Activated T-cell treated with anti-CD3 and anti-CD28 coated beads, Interleukin-2, amount 50 U/mL, for 72 hours (primary cell): Measurements from ENCODE around the gene RPS24. TPM values are rescaled to one million over a fixed set of nuclear protein-coding genes. Genes with fewer than 3 reads are reported as not detected.

ENCODE experiments used
- ATAC-seq, 2 donors: fragments of 150-1000 bp; cut with Tn5 transposase; replicated peaks in 1 of 2; 2 replicates each; pipeline ENCODE4 v1.10.0; 2021; ENCODE audit warnings: moderate library complexity in 2 of 2, mild to moderate bottlenecking in 1 of 2
- DNase-seq, 2 donors: peaks; one replicate each; pipeline ENCODE4 v3.0.0; 2021 to 2022; ENCODE audit warnings: mixed read lengths in 1 of 2
- H3K27ac Mint-ChIP-seq: one replicate; pipeline ENCODE4 v1.8.0; 2022; ENCODE audit warnings: mild to moderate bottlenecking, moderate library complexity, mixed read lengths
- H3K27me3 Mint-ChIP-seq: one replicate; pipeline ENCODE4 v1.8.0; 2022; ENCODE audit warnings: low read depth, mixed read lengths
- H3K36me3 Mint-ChIP-seq, 2 donors: one replicate each; pipeline ENCODE4 v1.8.0; 2022; ENCODE audit warnings: mixed read lengths in 2 of 2, mild to moderate bottlenecking in 1 of 2; ENCODE audit not compliant: insufficient read depth in 2 of 2
- H3K4me1 Mint-ChIP-seq: one replicate; pipeline ENCODE4 v1.8.0; 2022; ENCODE audit warnings: low read depth, mixed read lengths
- H3K4me3 Mint-ChIP-seq, 2 donors: one replicate each; pipeline ENCODE4 v1.8.0; 2022; ENCODE audit warnings: mild to moderate bottlenecking in 2 of 2, mixed read lengths in 2 of 2, moderate library complexity in 2 of 2
- H3K9me3 Mint-ChIP-seq, 2 donors: one replicate each; pipeline ENCODE4 v1.8.0; 2022; ENCODE audit warnings: mixed read lengths in 2 of 2
- total RNA-seq, 2 donors: library from RNA; stranded (reverse); gene quantifications; one replicate each; pipeline ENCODE4 v1.2.3, GENCODE V29; 2022

RPS24 gene
- total RNA-seq, 2 donors from 2014 or later = 1,385 to 1,724 TPM

- peaks cover 26 to 36% of the 10 kb centered on the region in 2 donors for H3K36me3 Mint-ChIP-seq
- H3K4me1 Mint-ChIP-seq = peaks cover 53% of the 10 kb centered on the region
- H3K27ac Mint-ChIP-seq = peak overlapping the region; percentile 87
- no peak for DNase-seq
- peak overlapping the region; percentile 78 to 79 for H3K4me3 Mint-ChIP-seq
- no peak for ATAC-seq
- no peaks in the 10 kb centered on the region for H3K27me3 Mint-ChIP-seq
- H3K9me3 Mint-ChIP-seq = no peaks in the 10 kb centered on the region
Measured at GRCh38 chr10:78035025-78035424, 1.4 kb downstream of the RPS24 start.

DNA sequence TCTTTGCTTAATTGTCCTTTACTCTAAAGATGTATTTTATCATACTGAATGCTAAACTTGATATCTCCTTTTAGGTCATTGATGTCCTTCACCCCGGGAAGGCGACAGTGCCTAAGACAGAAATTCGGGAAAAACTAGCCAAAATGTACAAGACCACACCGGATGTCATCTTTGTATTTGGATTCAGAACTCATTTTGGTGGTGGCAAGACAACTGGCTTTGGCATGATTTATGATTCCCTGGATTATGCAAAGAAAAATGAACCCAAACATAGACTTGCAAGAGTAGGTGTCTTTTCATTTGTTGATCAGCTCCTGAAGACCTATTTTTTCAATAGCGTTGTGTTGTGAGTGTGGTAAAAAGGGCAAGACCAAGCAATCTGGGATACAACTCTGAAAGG, 1.8 kb downstream of the RPS24 start:
- DNase-seq = no peak
- H3K27me3 Mint-ChIP-seq = no peaks in the 10 kb centered on the region
- H3K36me3 Mint-ChIP-seq = peaks cover 26 to 40% of the 10 kb centered on the region in 2 donors
- peaks cover 53% of the 10 kb centered on the region for H3K4me1 Mint-ChIP-seq
- H3K9me3 Mint-ChIP-seq = no peaks in the 10 kb centered on the region
- peak overlapping the region; percentile 78 to 79 for H3K4me3 Mint-ChIP-seq
- H3K27ac Mint-ChIP-seq = peak overlapping the region; percentile 87
- ATAC-seq = no peak

GRCh38 chr10:78035933-78036583, 2.4 kb downstream of the RPS24 start:
- peaks cover 31 to 46% of the 10 kb centered on the region in 2 donors for H3K36me3 Mint-ChIP-seq
- no peak for ATAC-seq
- peak overlapping the region; percentile 78 to 79 for H3K4me3 Mint-ChIP-seq
- H3K27ac Mint-ChIP-seq = peak overlapping the region; percentile 87
- no peaks in the 10 kb centered on the region for H3K27me3 Mint-ChIP-seq
- peaks cover 59% of the 10 kb centered on the region for H3K4me1 Mint-ChIP-seq
- DNase-seq = no peak
- no peaks in the 10 kb centered on the region for H3K9me3 Mint-ChIP-seq

- Mint-ChIP-seq H3K4me3 (peak overlapping the region in 1 of 2 donors; percentile 79), H3K9me3 (no peaks in the 10 kb centered on the region), H3K27ac (no peak overlapping the region), H3K4me1 (peaks cover 66% of the 10 kb centered on the region), H3K27me3 (no peaks in the 10 kb centered on the region), H3K36me3 (peaks cover 37 to 57% of the 10 kb centered on the region in 2 donors)
- no peak for ATAC-seq
- no peak for DNase-seq
Measured at GRCh38 chr10:78038105-78038504, 4.4 kb downstream of the RPS24 start.

DNA sequence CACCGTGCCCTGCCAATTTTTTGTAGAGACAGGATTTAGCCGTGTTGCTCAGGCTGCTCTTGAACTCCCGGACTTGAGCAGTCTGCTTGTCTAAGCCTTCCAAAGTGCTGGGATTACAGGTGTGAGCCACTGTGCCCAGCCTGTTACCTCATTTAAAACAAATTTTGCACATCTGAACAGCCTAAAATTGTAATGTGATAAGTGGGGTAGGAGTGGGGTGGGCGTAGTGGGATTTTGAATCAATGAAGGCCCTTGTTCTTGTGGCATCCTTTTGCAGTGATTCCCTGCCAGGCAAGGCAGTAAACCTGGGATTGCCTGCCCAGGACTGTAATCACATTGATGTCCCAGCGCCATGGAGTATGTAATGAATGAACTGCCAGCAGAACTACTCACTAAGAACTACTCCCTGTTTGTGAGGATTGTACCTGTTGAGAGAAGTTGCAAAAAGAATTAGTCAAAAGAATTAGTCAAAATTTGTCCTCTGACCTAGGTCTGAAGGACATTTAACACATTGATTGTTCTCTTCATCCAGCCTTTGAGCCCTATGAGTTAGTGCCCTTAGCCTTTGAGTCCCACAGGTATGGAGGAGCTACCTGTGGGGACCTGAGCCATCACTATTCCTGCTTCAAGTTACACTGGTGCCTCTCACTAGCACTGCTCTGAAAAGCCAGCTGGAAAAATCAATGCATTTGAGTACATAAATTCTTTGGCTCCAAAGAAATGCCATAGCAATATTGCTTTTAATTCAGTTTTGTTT, 5.3 kb downstream of the RPS24 start:
- Mint-ChIP-seq H3K27me3 (no peaks in the 10 kb centered on the region), H3K4me3 (peak overlapping the region; percentile 4 to 37), H3K36me3 (peaks cover 37 to 57% of the 10 kb centered on the region in 2 donors), H3K9me3 (no peaks in the 10 kb centered on the region), H3K27ac (peak overlapping the region; percentile 72), H3K4me1 (peaks cover 68% of the 10 kb centered on the region)
- no peak for DNase-seq
- ATAC-seq = no peak

GRCh38 chr10:78039743-78040142, 6.1 kb downstream of the RPS24 start:
- Mint-ChIP-seq H3K27ac (peak overlapping the region; percentile 72), H3K9me3 (no peaks in the 10 kb centered on the region), H3K4me1 (peaks cover 71% of the 10 kb centered on the region), H3K36me3 (peaks cover 30 to 53% of the 10 kb centered on the region in 2 donors), H3K4me3 (peak overlapping the region; percentile 34 to 37), H3K27me3 (no peaks in the 10 kb centered on the region)
- ATAC-seq = no peak
- no peak for DNase-seq

DNA sequence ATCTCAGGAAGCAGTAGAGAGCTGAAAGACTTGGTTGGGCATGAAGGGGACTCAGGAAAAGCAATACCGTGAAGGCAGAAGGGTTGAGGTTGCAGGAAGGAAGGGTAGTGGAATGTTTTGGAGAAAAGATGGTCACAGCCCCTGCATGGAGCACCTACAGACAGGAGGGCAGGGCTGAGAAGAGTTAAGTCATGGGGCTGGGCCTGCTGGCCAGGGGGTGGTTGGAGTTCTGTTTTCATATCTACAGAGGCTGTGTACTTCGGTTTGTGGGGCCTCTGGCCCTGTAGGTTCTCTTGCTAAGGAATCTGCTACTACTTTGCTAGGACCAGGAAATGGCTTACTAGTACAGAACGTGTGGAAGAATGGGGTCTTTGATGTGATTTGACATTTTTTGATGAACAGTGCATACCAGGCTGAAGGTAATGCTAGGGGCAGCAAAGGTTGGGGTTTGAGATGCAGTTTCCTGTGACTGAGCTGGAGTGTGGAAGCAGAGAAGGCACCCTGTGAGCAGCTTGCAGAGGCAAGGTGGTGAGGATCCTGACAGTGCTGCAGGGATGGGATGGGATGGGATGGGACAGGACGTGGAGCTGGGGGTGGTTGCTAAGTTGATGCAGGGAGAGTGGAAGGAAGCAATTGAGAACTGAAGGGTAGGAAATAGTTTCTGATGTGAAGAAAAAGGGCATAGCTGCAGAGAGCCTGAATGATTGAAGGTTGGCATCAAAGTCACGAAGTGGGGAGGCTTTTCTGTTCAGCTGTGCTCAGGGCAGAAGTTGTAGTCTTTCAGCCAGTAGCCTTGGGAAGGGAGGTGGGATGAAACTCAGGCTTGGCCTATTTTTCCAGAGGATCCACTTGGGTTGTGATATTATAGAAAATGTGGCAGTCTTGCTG, 7.8 kb downstream of the RPS24 start:
- peaks cover 63% of the 10 kb centered on the region for H3K4me1 Mint-ChIP-seq
- H3K9me3 Mint-ChIP-seq = no peaks in the 10 kb centered on the region
- no peak for DNase-seq
- H3K4me3 Mint-ChIP-seq = no peak overlapping the region
- H3K36me3 Mint-ChIP-seq = peaks cover 23 to 37% of the 10 kb centered on the region in 2 donors
- no peaks in the 10 kb centered on the region for H3K27me3 Mint-ChIP-seq
- H3K27ac Mint-ChIP-seq = peak overlapping the region; percentile 56
- ATAC-seq = peak in 1 of 2 donors; percentile 10

GRCh38 chr10:78042058-78042751, 8.5 kb downstream of the RPS24 start:
- no peak for DNase-seq
- H3K4me3 Mint-ChIP-seq = no peak overlapping the region
- no peaks in the 10 kb centered on the region for H3K9me3 Mint-ChIP-seq
- peaks cover 59% of the 10 kb centered on the region for H3K4me1 Mint-ChIP-seq
- H3K36me3 Mint-ChIP-seq = peaks cover 16 to 31% of the 10 kb centered on the region in 2 donors
- H3K27ac Mint-ChIP-seq = peak overlapping the region; percentile 9
- no peaks in the 10 kb centered on the region for H3K27me3 Mint-ChIP-seq
- peak in 1 of 2 donors; percentile 4 for ATAC-seq

DNA sequence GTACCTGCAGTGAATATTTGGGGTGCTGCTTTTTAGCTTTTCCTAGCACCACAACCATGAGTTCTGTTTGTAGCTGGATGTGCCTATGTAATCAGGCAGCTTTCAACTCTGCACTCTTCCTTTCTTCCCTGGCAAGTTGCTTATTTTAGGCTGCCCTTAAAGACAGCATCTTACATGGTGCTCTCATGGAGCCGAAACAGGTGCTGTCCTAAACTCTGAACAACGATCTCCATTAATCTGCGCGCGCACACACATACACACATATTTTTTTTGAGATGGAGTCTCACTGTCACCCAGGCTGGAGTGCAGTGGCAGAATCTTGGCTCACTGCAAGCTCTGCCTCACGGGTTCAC, 9.1 kb downstream of the RPS24 start:
- Mint-ChIP-seq H3K4me1 (peaks cover 58% of the 10 kb centered on the region), H3K27ac (peak overlapping the region; percentile 59), H3K4me3 (no peak overlapping the region), H3K36me3 (peaks cover 15 to 29% of the 10 kb centered on the region in 2 donors), H3K9me3 (no peaks in the 10 kb centered on the region), H3K27me3 (no peaks in the 10 kb centered on the region)
- DNase-seq (no peak), ATAC-seq (peak in 1 of 2 donors; percentile 3)

DNA sequence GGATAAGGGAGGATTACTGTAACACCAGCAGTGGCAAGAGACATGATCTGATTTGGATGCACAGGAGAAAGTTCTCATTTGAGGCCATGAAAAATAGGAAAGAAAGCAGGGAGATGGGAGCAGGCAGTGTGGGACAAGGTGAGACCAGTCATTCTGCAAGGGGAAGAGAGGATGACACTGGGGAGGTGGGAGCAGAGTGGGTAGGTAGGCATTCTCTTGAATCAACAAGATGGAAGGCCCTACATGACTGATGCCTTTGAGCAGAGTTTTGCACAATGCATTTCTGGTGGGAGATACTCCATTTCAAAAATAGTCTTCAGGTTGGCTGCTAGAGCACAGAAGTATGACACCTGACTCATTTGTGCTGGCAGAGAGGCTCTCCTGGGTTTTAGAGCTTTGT, 10.5 kb downstream of the RPS24 start:
- ATAC-seq = peak in 1 of 2 donors; percentile 7
- Mint-ChIP-seq H3K9me3 (no peaks in the 10 kb centered on the region), H3K36me3 (peaks cover 13 to 24% of the 10 kb centered on the region in 2 donors), H3K4me3 (no peak overlapping the region), H3K27me3 (no peaks in the 10 kb centered on the region), H3K27ac (no peak overlapping the region), H3K4me1 (peaks cover 50% of the 10 kb centered on the region)
- no peak for DNase-seq

DNA sequence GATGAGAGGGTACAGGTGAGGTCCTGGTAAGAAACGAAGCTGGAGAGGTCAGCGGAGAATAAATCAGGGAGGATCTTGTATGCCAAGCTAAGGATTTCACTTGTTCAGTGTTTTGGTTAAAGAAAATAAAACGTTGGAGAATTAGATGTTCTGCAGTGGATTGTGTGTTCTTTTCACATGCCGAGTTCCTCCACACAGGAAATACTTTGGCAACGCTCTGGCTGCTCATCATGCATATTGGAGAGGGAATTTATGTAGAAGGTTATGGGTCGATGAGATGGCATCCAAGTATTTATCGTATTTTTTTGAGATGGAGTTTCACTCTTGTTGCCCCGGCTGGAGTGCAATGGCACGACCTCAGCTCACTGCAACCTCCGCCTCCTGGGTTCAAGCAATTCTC, 11.0 kb downstream of the RPS24 start:
- H3K27ac Mint-ChIP-seq = no peak overlapping the region

DNA sequence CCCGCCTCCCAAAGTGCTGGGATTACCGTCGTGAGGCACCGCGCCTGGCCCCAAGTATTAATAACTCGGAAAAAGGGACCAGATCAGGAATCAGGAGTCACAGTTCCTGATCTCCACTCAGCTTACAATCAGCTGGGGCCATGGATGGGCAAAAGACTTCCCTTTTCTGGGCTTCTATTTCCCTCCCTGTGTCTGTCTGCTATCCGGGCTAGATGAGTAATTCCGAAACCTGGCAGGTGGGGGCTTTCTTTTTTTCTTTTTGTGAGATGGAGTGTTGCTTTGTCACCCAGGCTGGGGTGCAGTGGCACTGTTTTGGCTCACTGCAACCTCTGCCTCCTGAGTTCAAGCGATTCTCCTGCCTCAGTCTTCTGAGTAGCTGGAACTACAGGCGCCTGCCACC, 11.6 kb downstream of the RPS24 start:
- Mint-ChIP-seq H3K4me3 (no peak overlapping the region), H3K27ac (no peak overlapping the region), H3K9me3 (no peaks in the 10 kb centered on the region), H3K27me3 (no peaks in the 10 kb centered on the region), H3K4me1 (peaks cover 40% of the 10 kb centered on the region), H3K36me3 (peaks cover 10 to 18% of the 10 kb centered on the region in 2 donors)
- DNase-seq (peak; percentile 22 to 39), ATAC-seq (peak in 1 of 2 donors; percentile 35)

More for the DNA sequence above, 11.0 kb downstream of the RPS24 start:
- DNase-seq = no peak
- Mint-ChIP-seq H3K4me3 (no peak overlapping the region), H3K4me1 (peaks cover 44% of the 10 kb centered on the region), H3K36me3 (peaks cover 12 to 23% of the 10 kb centered on the region in 2 donors), H3K27me3 (no peaks in the 10 kb centered on the region), H3K9me3 (no peaks in the 10 kb centered on the region)
- ATAC-seq = peak in 1 of 2 donors; percentile 1
